Stimulated activated CD8-positive, alpha-beta memory T cell treated with anti-CD3 and anti-CD28 coated beads, Interleukin-7, amount 100 ng/mL, for 1 hour (primary cell): ENCODE data around the gene RAD51B.

Experiments
- DNase-seq, 2 donors: peaks; one replicate each; pipeline ENCODE4 v3.0.0-alpha.2; 2020; ENCODE audit warnings: low read depth in 2 of 2

The RAD51B gene

DNA sequence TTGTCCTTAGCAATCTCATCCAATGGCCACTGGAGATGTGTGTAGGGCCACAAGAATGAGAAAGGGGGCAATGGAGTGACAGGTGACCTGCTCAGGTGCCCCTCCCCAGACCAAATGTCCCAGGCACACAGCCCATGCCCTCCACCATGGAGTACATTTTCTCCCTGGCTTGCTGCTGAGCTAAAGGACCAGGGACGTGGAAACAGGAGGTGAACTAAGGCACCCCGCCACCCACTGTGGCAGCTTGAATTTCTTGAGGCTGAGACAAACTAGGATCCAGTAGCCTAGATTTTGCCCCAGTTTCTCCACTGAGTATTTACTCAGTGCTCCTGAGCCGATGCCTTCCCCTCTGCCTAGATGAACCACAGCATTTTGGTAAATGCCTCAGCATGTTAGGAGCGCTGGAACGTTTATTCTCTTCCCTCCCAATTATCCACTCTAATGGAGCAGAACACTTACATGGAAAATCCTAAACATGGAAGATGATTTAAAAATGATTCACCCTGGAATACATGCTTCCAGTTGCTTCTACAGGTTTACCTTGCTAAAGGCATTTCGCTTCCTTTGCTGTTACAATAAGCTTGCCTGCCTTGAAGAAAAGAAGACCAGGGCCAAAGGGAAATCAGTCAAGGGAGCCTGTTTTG lies 775.3 kb downstream of the RAD51B start:
- DNase-seq: no peak

DNA sequence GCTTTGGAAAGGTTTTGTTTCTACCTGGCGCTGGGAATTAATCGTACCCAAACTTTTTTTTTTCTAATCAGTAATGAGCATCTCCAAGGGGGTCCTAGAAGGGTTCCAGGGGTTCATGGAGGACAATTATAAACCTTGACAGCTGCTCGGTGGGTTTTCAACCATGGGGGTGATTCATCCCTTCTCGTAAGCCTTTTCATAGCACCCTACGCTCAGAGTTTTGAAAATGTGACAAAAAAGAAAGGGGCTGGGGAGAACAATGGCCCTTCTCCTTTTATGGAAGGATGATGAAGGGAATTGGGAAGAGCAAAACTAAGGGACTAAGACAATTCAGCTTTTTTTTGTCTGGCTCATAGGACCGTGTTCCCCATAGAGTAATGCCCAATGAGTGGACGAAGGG lies 776.6 kb downstream of the RAD51B start:
- DNase-seq: no peak

DNA sequence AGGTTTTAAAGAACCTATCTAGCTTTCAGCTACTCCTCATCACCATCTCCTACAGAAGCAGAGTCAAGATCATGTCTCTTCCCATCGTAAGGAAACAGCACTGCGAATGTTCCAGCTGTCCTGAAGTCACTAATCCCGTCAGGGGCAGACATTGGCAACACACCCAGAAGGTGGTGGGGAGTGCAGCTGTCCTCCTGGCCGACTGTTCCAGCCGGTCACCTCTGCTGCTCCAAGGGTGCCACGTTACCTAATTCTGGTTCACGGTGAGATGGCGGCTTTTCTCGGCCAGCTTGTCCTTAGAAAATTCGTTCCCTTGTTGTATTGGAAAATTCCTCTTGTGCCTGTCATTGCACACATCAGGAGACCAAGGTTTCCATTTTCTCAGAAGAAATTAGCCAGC lies 777.1 kb downstream of the RAD51B start:
- no peak for DNase-seq

DNA sequence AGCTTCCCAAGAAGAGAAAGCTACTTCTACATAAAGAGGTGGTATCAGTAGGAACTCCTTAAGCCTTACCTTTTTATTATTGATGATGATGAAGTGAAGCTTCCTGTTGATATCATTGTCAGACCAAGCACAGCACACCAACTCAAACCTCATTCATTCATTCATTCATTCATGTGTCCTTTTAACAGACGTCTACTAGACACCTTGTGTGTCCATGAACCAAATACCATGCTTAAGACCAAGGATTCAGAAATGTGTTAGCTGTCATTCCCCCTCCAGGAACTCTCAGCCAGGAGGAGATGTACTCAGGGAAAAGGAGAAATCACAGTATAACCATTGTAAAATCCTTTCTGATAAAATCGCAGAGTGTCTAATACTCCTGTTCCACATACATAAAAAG lies 778.5 kb downstream of the RAD51B start:
- DNase-seq: no peak

DNA sequence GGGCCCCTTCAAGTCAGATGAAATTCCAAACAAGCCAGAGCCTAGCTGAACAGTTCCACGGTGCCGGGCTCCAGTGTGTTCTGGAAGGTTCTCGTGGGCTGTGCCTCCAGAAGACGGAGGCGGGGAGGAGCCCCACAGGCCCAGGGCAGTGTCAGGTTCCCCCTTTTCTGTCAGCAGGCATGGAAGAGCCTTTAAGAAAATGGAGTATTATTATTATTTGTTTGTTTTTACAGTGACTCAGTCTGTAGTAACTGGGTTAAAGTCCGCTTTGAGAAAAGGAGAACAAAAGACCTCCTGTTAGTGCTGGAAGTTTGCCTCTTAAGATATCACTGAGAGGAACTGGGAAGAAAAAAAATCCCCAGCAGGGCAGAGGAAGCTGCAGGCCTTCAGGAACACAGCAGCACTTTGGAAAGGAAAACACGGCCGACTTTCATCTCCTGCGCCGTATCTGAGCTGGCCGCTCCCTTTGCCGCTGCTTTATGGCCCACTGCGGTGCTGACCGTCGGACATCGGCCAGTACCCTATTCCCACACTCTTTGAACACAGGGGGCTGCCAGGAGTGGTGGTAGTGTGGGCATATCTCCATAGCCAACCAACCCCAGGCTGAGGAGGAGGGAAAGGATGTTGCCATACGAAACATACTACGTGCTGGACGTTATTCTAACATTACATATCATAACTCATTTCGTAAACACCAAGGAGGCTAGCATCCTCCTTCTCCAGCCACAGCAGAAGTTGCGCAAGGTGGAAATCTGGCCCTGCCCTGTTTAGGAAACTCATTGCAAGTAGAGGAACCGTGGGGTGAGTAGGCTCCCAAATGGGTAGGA lies 779.3 kb downstream of the RAD51B start:
- no peak for DNase-seq

DNA sequence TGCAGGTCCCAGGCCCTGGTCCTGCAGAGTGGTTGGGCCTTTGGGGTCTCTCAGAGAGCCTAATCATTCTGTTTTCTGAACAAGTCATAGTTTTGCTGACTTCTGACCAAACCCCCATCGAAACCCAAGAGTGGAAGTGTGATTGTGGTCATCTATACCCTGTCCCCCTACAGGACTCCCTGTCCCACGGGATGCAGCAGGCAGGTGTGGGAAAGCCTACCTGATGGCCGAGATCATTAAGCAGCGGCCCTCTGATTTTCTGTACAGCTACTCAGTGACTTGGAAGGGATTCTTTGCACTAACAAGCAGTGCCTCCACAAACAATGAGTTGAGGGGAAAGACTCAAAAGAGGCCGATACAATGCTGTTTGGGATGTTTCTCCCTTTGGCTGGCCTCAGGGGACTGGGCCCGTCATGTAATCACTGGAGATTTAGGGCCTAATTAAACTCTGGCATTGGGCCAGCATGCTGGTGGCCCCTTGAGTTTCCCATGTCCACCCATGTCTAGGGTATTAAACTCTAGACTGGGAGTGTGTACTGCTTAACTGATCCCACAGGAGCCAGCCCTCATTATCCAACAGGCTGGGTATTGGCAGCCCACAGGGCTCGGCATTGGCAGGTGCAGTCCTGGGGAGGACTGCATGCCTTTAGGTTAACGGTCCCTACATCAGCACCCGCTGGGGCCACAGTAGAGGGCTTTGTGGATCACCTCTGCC lies 780.5 kb downstream of the RAD51B start:
- DNase-seq: no peak

DNA sequence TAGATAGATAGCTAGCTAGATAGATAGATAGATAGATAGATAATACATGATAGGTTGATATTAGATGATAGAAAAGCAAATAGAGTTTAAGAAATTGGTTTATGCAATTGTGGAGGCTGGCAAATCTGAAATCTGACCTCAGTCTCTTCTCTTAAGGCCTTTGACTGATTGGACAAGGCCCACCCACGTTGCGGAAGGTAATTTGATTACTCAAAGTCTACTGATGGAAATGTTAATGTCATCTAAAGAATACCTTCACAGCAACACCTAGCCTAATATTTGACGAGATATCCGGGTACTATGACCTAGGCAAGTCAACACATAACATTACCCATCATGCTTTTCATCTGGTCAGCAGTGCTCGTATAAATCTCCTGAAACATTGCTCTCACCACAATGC lies 782.9 kb downstream of the RAD51B start:
- DNase-seq: no peak

DNA sequence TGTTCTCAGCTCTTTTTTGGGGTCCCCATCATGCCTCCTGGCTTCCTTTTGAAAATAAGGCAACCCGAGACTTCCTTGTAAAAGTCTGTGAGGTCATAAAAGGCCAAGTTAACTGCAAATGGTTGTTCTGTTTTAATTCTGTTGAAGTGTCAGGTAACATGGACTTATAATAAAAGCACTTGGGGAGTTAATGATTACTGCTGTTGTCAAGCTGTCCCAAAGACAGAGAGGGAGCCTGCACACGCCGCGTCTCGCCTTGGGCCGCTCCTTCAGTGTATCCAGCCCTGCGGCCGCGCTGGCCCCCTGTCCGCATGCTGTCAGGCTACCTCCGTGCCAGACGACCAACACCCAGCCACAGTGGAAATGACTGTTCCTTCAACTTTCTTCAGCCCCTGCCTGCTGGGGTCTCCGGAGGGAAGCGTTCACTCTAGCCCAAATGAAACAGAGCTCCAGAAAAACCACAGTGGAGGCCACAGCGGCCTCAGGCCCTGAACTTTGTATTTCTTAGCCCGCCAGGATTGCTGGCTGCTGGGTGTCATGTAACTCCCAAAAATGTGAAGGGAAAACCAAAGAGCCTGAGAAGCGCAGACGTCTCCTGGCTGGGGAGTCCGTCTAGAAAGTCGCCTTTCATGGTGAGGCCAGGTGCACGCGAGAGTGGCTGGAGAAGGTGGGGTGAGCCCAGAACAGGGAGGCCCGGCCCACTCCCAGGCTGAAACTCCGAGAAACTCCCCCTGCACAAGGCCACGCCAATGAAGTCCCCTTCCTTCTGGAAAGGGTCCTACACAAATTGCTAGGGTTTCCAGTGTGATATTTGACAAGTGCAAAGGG lies 784.2 kb downstream of the RAD51B start:
- no peak for DNase-seq

DNA sequence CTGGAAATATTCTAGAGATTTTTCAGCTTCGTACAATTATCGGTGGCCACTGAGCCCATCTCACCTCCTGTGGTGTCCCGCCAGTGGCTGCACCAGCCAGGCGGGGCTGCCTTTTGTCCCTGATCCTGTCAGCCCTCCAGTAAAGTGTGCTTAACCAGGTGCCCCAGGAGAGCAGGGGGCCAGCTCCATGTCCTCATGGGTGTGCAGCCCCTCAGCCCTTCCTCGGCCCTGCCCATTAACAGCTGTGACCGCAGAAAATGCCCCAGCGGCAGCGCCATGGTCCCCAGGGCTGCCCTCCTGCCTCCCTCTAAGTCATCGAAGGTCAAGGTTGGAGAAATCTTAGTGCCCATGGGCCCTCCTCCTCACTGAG lies 784.8 kb downstream of the RAD51B start:
- no peak for DNase-seq

DNA sequence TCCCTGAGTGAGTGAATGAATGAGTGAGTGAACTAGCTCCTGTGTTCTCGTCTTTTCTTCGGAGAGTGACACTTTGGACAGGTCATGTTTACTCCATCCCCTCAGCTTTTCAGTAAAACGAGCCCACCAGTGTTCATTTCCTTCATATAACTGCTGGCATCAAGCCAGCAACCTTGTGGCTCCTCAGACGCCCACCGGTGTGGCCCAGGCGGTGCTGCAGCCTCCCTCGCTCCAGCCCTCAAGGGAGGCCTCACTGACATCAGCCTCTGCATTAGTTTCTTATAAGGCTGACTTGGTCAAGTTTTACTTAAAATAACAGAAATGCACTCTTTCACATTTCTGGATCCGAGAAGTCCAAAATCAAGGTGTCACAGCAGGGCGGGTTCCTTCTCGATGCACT lies 785.2 kb downstream of the RAD51B start:
- no peak for DNase-seq

DNA sequence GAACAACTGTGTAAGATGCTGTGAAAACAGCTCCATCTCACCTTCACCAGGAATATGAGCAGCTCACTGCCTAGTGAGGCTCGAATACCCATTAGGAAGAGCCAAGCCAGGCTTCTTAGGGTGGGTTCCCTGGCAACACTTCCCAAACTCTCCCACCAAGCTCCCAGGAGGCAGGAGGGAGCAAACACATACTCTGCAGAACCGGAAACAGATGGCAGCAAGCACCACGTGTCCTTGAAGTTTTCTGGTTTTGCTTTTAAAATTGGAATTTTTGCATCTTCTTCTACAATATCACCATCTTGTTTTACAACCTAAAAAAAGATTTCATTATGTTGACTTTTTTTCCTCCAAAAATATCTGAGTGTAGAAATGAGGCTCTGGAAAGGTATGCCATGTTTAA lies 786.6 kb downstream of the RAD51B start:
- DNase-seq: no peak

DNA sequence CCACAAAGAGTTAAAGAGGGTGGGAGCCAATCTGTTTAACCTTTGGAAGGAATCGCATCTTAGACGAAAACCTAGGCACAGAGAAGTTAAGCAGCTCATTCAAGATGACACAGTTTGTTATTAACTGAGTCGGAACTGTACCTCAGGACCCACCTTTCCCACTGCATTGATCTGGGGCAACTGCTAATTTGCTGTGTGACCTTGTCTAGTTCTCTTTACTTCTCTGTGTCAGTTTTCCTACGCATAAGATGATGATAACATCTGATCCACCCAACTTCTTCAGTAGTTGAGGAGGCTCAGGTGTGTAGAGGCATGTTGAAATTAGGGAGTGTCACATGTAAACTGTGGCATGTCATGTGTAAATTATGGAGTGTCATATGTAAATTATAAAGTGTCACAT lies 787.1 kb downstream of the RAD51B start:
- no peak for DNase-seq

DNA sequence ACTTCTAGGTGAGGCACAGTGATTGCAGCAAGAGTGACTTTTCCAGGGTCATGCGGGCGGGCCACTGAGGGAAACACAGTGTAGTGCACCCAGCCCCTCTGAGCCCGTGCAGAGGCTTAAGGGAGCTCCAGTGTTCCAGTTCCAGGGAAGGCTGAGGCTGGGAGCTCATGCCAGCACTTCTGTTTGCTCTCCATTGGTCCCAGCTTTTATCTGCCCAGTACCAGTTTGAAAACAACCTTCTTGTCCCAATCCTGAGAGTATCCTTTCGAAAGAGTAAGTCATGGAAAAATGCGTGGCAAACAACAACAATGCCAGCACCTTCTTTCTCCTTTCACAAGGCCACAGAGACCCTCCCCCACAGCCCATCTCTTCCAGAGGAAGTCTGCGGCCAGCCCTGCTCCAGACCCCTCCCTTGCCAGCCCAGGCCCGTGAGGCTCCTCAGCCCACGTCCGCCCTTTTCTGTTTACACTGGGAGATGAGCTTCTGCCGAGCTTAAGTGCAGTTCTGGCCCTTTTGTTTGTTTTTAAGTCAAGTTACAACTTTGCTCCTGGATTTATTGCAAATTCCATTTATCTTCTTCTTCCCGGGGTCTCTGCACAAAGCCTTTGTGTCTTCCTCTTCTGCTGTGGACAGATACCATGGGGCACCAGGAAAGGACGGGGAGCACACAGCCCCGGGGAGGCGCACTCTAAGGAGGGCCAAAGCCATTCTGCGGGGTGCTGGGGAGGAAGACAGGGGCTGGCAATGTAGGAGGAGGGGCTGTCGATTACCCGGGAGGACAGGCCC lies 787.7 kb downstream of the RAD51B start:
- no peak for DNase-seq

DNA sequence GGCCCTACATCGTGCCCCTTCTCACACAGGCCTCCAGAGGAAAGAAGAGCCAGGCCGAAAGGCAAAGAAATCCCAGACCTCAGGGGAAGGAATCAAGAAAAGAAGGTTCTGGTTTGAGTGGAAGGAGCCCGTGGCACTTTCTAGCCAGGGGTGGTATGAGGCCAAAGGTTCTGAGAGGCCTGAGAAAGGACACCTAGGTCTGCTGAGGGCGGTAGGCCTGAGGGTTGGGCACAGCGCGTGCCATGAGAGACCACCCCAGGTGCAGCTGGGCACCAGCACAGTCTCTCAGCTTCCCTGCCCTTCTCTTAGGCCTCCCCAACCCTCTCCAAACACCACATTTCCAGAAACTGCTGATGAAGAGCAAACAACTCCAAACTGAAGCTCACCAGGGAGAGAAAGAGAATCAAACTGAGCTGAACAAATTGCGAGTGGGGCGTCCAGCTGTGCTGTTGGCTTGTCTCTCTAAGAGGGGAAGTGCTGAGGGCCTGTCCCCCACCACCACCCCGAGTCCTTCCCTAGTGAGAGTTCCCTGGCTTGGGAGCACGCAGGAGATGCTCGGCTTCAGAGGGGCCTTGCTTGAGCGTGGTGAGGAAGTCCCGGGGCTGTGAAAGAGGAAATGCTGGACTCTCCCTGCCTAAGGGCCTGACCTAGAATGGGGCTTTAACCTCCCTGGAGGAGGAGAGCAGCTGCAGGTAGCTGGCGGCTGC lies 788.4 kb downstream of the RAD51B start:
- no peak for DNase-seq

DNA sequence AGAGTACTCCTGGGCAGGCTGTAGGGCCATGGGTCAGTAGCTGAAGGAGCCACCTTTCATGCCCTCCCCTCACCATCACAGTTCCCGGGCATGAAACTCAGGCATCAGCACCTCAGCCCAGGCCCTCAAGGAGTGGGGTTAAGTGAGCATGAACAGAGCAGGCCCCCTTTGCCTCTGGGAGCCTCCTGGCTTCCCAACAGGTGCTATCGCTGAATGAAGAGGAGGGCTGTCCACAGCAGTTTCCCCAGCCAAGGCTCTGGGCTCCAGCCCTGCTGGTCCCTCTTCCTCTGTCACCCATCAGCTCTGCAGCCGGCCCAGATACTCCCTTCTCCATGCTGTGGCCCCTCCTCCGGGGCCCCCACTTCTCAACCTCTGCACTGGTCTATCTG lies 789.0 kb downstream of the RAD51B start:
- no peak for DNase-seq

DNA sequence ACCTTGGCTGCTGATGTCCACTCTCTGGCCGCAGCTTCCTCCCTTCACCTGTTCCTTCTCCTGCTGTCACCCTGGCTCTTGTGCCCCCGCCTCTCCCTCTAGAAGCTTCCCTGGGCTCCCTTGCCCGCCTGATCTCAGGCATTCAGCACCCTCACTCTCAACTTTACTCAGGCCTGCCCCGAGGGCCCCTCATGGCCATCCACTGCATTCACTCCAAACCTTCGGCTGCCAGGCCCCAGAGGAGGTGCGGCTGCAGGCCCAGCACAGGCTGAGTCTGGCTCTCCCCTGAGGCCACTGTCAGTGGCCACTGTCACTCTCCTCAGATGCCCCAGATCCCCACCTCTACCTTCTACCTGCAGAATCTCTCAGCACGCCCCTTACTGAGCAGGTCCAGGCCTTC lies 789.4 kb downstream of the RAD51B start:
- DNase-seq: no peak

DNA sequence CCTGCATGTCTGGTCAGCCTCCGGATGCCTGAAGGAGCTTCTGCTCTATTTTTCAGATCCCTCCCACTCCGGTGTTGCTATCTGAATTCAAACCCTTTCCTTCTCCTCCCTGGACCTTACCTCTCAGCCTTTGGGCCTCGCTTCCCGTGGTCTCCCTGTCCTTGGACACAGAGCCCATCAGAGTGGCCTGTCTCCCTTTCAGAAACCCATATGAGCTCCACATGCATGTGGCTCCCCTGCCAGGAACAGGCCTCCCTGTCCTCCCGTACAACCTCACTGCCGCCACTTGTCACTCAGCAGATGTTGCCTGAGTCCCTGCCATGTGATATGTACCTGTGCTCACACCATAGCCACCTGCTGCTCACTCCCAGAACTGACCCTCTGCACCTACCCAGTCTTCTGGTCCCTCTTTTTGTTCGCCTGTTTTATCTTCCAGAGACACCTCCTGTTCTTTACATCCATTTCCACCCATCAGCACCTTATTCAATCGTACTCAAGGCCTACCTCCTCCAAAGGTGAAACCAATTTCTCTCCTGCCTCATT lies 790.7 kb downstream of the RAD51B start:
- no peak for DNase-seq

DNA sequence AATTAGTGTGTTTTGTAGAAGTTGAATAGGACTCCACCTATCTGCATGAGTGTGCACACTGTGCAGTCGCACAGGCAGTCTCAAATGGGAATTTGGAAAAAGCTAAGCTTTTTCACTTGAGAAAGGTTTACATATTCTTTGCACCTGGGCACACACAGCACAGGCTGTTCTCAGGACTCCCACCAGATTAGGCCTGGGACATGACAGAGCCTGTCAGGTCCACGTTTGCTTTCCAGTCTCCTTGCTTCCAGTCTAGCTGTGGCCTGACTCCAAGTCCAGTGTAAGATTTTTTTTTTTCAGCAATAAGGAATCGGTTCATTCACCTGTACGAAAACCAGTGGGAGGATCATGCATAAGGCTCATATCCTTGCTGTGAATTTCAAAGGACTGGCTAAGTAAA lies 792.0 kb downstream of the RAD51B start:
- no peak for DNase-seq

DNA sequence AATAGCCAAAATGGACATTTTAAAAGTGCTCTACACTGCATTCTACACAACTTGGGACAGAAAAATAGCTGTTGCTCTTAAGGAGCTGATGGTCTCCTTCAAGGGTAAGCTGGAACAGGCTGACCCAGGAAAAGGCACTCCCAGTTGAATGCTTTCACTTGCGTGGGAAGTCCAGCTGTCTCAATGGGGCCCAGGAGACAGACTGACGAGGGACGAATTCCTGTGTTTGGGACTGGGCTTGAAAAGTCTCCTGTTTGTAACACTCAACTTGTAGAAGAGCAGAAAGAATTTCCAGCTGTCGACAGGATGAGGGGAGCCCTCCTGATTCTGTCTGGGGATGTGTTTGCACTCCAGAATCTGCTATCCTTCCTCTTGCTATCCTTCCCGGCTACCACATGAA lies 792.5 kb downstream of the RAD51B start:
- DNase-seq: no peak

DNA sequence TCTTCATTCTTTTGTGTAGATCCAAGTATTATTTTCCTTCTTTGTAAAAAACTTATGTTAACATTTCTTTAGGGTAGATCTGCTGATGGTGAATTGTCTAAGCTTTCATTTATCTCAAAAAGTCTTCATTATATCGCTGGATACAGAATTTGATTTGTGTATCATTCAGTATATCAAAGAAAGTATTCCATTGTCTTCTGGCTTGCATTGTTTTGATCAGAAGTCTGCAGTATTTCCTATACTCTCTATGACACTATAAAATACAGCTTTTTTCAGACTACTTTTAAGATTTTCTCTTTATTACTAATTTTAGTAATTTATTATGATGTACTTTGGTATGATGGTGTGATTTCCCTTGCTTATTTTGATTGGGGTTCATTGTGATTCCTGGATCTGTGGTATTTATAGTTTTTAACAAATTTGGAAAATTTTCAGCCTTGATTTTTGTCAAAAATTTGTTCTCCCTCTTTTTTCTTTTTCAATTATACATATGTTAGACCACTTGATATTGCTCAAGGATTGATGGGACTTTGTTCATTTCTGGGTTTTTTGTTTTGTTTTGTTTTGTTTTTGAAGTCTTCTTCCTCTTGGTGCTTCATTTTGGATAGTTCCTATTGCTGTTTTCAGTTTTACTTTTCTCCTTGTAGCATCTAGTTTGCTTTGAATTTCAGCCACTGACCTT lies 796.8 kb downstream of the RAD51B start:
- DNase-seq: no peak
